Measurements from ENCODE around the gene SKIL. TPM values are rescaled to one million over a fixed set of nuclear protein-coding genes. Genes with fewer than 3 reads are reported as not detected.
A peak's percentile ranks its signal among the peaks of the same experiment; 100 is the strongest.

Gene SKIL
- total RNA-seq, 1 experiment from 2014 or later, result 47.9 TPM

- Histone ChIP-seq H3K4me3 (ENCODE audit: low read depth, low read length, poor library complexity, severe bottlenecking) (no peak overlapping the region), H3K36me3 (ENCODE audit: insufficient read depth, low read length, poor library complexity, severe bottlenecking) (no peaks in the 10 kb centered on the region), H3K27me3 (replicated peaks; ENCODE audit: insufficient read depth, low read depth, low read length, poor library complexity) (no peaks in the 10 kb centered on the region), H3K27ac (ENCODE audit: low read depth, low read length, poor library complexity, severe bottlenecking) (peak overlapping the region; percentile 20), H3K4me1 (ENCODE audit: insufficient read depth, low read length, poor library complexity, severe bottlenecking) (no peaks in the 10 kb centered on the region), H3K9me3 (ENCODE audit: low read depth, low read length, poor library complexity, severe bottlenecking) (no peaks in the 10 kb centered on the region)
- intact Hi-C loops (cut with micrococcal nuclease; ENCODE audit: unreplicated experiment), result no loop called here
- CTCF ChIA-PET, result no interaction called here
- TF ChIP-seq CTCF (conservative IDR thresholded peaks at IDR 0.05; ENCODE audit: low read depth, low read length), result no peak
- TF ChIP-seq EZH2 (IDR thresholded peaks at IDR 0.05; ENCODE audit: borderline replicate concordance, low read depth, low read length, poor library complexity, severe bottlenecking), result no peak
- BruUV-seq (replicated peaks), result no TSS peak
- POLR2A ChIA-PET (ENCODE audit: low non-redundant PET), result no interaction called here
- DNase-seq (ENCODE audit: low spot score), result no peak
Observed at GRCh38 chr3:170372190-170372879, 14.8 kb downstream of the SKIL start.

GRCh38 chr3:170383567-170383966, 26.1 kb downstream of the SKIL start:
- intact Hi-C loops (cut with micrococcal nuclease; ENCODE audit: unreplicated experiment), result no loop called here
- DNase-seq (ENCODE audit: low spot score), result no peak
- H3K27me3 ChIP-seq (replicated peaks; ENCODE audit: insufficient read depth, low read depth, low read length, poor library complexity), result no peaks in the 10 kb centered on the region
- H3K9me3 ChIP-seq (ENCODE audit: low read depth, low read length, poor library complexity, severe bottlenecking), result no peaks in the 10 kb centered on the region
- no peaks in the 10 kb centered on the region for H3K4me1 ChIP-seq (ENCODE audit: insufficient read depth, low read length, poor library complexity, severe bottlenecking)
- H3K4me3 ChIP-seq (ENCODE audit: low read depth, low read length, poor library complexity, severe bottlenecking), result no peak overlapping the region
- H3K27ac ChIP-seq (ENCODE audit: low read depth, low read length, poor library complexity, severe bottlenecking), result no peak overlapping the region
- TF ChIP-seq EZH2 (IDR thresholded peaks at IDR 0.05; ENCODE audit: borderline replicate concordance, low read depth, low read length, poor library complexity, severe bottlenecking) (no peak), CTCF (conservative IDR thresholded peaks at IDR 0.05; ENCODE audit: low read depth, low read length) (no peak)
- BruUV-seq (replicated peaks), result no TSS peak
- CTCF ChIA-PET, result no interaction called here
- POLR2A ChIA-PET (ENCODE audit: low non-redundant PET), result no interaction called here
- H3K36me3 ChIP-seq (ENCODE audit: insufficient read depth, low read length, poor library complexity, severe bottlenecking), result peaks cover 29% of the 10 kb centered on the region

GRCh38 chr3:170386468-170386867, 29.0 kb downstream of the SKIL start:
- intact Hi-C loops (cut with micrococcal nuclease; ENCODE audit: unreplicated experiment), result no loop called here
- H3K9me3 ChIP-seq (ENCODE audit: low read depth, low read length, poor library complexity, severe bottlenecking), result no peaks in the 10 kb centered on the region
- no TSS peak for BruUV-seq (replicated peaks)

More at GRCh38 chr3:170386468-170386867, 29.0 kb downstream of the SKIL start:
- Histone ChIP-seq H3K4me3 (ENCODE audit: low read depth, low read length, poor library complexity, severe bottlenecking) (no peak overlapping the region), H3K36me3 (ENCODE audit: insufficient read depth, low read length, poor library complexity, severe bottlenecking) (peaks cover 31% of the 10 kb centered on the region), H3K27ac (ENCODE audit: low read depth, low read length, poor library complexity, severe bottlenecking) (no peak overlapping the region), H3K27me3 (replicated peaks; ENCODE audit: insufficient read depth, low read depth, low read length, poor library complexity) (no peaks in the 10 kb centered on the region), H3K4me1 (ENCODE audit: insufficient read depth, low read length, poor library complexity, severe bottlenecking) (no peaks in the 10 kb centered on the region)
- POLR2A ChIA-PET (ENCODE audit: low non-redundant PET), result no interaction called here
- no peak for DNase-seq (ENCODE audit: low spot score)
- CTCF ChIA-PET, result no interaction called here
- TF ChIP-seq EZH2 (IDR thresholded peaks at IDR 0.05; ENCODE audit: borderline replicate concordance, low read depth, low read length, poor library complexity, severe bottlenecking), result no peak
- TF ChIP-seq CTCF (conservative IDR thresholded peaks at IDR 0.05; ENCODE audit: low read depth, low read length), result no peak
